Left lobe of liver (tissue), 2 donors: ENCODE results near the gene FNDC3B. TPM values are rescaled to one million over a fixed set of nuclear protein-coding genes. Genes with fewer than 3 reads are reported as not detected.

Experiments used
- ATAC-seq: fragments of 200-7000 bp; cut with Tn5 transposase; one replicate; pipeline ENCODE4 v1.9.1; 2020; ENCODE audit warnings: mild to moderate bottlenecking, moderate library complexity
- DNase-seq: peaks from one replicate; pipeline ENCODE4 v3.0.0-alpha.2; 2020; ENCODE audit warnings: low spot score
- total RNA-seq: library from RNA; stranded (reverse); gene quantifications from one replicate; pipeline ENCODE4 v1.2.1, GENCODE V29; 2021
- donor health status: DM: no; HTN: no; CAD: no; lungs with moderate emphysema.
- donor health status: DM: no; HTN: yes; CAD: no.

Gene FNDC3B
- total RNA-seq, 1 donor from 2014 or later = 44.6 TPM

- ATAC-seq = no peak
Observed at GRCh38 chr3:172182797-172183196, 143.4 kb downstream of the FNDC3B start.

GRCh38 chr3:172184106-172184822, 144.9 kb downstream of the FNDC3B start:
- ATAC-seq = no peak
- DNase-seq = no peak

More at GRCh38 chr3:172182797-172183196, 143.4 kb downstream of the FNDC3B start:
- no peak for DNase-seq

- ATAC-seq (no peak), DNase-seq (no peak)
Observed at GRCh38 chr3:172185907-172186306, 146.5 kb downstream of the FNDC3B start.

DNA sequence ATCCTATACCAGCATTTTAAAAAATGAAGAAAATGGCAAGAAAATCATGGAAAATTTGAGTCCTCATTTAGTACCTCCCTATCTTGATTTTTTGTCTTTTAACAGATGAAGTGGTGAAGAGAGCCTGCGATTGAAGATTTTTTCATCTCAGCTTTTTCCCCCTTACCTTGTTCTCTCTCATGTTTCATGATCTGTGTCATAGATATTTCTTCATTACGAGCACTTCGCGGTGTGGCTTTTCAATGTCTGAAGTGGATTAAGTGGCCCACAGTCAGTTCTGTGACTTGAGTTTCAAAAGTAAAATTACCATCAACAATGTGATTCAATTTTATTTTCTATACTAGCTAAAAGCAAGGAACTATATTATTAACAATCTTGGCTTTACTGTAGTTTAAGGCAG, 147.2 kb downstream of the FNDC3B start:
- no peak for ATAC-seq

DNA sequence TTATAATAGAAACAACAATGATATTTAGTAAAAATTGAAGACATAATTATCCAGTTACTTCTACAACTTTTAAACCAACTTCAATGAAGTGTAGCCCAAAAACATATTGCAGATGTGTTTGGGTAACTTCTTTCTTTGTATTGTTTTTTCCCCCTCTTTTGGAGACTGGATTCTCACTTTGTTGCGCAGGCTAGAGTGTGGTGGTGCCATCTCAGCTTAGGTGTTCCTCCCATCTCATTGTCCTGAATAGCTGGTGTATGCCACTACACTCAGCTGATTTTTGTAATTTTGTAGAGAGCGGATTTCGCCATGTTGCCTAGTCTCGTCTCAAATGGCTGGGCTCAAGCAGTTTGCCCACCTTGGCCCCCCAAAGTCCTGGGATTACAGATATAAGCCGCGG, 148.1 kb downstream of the FNDC3B start:
- no peak for ATAC-seq
- DNase-seq = no peak

More for the DNA sequence above, 147.2 kb downstream of the FNDC3B start:
- DNase-seq = no peak

DNA sequence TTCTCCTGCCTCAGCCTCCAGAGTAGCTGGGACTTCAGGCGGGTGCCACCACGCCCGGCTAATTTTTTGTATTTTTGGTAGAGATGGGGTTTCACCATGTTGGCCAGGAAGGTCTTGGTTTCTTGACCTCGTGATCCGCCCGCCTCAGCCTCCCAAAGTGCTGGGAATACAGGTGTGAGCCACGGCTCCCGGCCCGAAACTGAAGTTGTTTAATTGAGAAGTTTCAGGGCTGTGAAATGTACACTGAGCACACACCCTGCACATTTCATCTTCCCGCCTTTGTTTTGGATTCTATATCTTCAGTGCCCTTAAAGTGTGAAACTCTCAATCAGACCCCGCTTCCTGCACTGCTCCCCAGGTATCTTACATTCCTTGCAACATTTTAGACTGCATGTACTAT, 149.1 kb downstream of the FNDC3B start:
- DNase-seq (no peak), ATAC-seq (no peak)

GRCh38 chr3:172189213-172189612, 149.8 kb downstream of the FNDC3B start:
- ATAC-seq (no peak), DNase-seq (no peak)

GRCh38 chr3:172189987-172190603, 150.7 kb downstream of the FNDC3B start:
- ATAC-seq (no peak), DNase-seq (no peak)

DNA sequence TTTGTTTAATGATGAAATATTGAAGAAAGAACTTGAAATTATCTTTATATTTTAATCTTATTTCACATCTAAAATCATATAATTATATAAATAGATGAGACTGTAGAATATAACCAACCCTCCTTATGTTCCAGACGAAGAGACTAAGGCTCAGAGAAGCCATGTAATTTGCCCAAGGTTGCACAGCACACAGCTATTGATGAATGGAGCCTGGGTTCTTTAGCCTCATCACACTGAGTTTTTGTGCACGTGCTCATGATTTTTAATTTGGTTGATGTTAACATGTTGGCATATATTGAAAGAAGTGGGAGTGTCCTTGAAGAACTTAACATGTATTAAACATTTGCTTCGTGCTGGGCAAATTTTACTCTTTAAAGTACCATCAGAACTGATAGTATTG, 151.6 kb downstream of the FNDC3B start:
- DNase-seq (no peak), ATAC-seq (no peak)

DNA sequence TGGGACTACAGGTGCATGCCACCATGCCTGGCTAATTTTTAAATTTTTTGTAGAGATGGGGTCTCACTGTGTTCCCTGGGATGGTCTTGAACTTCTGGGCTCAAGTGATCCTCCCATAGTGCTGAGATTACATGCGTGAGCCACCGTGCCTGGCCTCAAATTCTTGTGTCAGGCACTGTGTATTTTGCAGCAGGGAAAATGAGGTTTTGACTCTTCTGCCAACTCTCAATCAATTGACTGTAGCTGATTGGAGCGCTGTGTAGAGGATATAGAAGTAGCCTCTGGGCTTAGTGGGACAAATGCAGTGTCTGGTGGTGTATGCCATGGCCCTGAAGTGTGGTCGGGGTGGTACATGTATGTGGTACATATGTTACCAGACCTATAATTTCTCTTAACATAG, 152.3 kb downstream of the FNDC3B start:
- DNase-seq (no peak), ATAC-seq (peak; percentile 83)

GRCh38 chr3:172192830-172193415, 153.5 kb downstream of the FNDC3B start:
- peak; percentile 55 for ATAC-seq
- DNase-seq = no peak

DNA sequence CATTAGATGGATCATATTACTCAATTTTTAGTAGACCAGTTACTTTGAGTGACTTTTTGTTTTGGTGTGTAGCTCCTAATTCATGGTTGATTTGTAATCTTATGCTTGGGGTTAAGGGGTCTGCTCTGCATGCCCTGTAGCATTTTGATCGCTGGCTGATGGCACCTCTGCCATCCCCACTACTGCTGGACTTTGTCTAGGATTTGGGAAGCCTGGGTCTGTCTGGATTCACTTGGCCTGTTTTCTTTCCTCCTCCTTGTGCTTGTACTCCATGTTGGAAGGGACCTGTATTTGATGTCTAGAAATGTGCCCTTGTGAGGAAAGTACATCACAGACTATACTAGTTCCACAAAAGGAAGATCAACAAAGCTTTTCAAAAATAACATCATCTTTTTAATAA, 154.1 kb downstream of the FNDC3B start:
- no peak for DNase-seq
- no peak for ATAC-seq

DNA sequence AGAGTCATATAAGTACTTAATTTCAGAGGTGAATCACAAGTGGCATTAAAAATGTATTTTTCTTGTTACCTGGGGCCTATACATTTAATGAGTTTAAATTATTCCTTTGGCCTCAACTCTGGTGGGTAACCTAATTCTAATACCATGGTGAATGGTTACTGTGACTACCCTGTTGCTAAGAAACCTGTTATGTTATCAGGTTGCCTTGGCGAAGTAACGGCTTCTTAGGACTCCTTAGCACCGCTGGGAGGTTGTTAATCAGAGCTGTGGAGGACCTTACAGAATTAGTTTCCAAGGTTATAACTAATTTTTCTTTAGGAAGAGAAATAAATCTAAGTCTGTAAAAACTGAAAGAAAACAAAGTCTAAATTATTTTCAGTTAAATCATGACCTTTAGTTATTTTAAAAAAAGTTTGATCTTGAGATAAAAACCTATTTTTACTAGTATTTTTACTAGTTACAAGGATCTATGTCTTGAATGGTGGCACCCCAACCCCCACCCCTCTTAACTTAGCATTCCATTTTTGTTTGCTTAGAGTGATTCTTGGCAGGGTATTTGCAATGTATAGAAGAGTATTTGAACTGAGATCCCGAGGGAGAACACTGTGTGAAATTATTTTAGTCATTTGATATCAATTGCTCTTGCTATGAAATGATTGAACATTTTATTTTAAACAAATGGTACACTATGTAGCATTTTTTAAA, 155.5 kb downstream of the FNDC3B start:
- DNase-seq (no peak), ATAC-seq (no peak)

GRCh38 chr3:172195407-172195754, 156.0 kb downstream of the FNDC3B start:
- DNase-seq (no peak), ATAC-seq (peak; percentile 18)

DNA sequence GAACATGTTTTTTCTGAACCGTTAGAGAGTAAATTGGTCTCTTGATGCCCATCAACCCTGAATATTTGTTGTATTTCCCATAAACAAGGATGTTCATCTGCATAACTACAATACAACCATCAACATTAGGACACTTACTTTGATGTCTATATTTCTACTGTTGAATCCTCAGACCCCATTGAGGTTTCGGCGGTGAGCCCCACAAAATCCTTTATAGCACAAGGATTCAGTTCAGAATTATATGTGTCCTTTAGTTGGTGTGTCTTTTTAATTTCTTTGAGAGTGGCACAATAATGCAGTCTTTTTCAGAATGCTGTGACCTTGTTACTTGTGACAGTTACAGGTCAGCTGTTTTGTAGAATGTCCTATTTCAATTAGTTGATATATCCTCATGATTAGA, 158.0 kb downstream of the FNDC3B start:
- ATAC-seq (no peak), DNase-seq (no peak)

DNA sequence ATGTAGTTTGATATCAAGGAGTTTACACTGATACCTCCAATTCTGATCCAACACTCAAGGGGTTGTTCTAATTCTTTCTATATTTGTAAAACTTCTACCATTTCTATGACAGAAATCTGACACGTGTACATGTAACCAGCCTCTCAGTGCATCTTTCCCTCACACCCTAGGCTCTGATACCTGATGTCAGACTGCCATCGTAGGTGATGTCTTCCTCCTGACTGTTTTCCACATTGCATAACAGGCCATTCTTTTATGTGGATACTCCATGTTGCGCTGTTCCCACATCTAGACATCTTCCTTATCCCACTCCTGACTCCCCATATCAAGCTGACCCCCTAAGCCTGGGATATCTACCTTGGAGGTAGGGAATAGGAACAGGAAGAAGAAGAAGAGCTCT, 159.1 kb downstream of the FNDC3B start:
- ATAC-seq (no peak), DNase-seq (no peak)

DNA sequence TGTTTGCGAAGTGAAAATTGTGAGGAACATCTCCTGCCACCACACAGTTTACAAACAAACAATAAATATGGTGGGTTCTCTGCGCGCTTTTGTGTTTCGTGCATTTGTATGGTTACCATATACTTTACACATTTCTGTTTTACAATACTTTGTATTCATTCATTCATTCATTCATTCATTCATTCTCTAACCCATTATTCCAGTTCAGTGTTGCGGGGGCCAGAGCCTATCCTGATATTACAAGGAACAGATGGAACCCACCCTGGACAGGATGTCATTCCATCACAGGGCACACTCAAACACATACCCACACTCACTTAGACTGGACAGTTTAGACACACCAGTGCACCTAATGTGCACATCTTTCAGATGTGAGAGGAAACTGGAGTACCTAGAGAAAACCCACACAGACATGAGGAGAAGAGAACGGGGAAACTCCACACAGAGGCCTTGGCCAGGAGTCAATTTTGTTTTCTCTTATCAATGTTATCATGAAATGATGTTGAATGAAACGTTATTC, 160.5 kb downstream of the FNDC3B start:
- ATAC-seq (no peak), DNase-seq (no peak)

DNA sequence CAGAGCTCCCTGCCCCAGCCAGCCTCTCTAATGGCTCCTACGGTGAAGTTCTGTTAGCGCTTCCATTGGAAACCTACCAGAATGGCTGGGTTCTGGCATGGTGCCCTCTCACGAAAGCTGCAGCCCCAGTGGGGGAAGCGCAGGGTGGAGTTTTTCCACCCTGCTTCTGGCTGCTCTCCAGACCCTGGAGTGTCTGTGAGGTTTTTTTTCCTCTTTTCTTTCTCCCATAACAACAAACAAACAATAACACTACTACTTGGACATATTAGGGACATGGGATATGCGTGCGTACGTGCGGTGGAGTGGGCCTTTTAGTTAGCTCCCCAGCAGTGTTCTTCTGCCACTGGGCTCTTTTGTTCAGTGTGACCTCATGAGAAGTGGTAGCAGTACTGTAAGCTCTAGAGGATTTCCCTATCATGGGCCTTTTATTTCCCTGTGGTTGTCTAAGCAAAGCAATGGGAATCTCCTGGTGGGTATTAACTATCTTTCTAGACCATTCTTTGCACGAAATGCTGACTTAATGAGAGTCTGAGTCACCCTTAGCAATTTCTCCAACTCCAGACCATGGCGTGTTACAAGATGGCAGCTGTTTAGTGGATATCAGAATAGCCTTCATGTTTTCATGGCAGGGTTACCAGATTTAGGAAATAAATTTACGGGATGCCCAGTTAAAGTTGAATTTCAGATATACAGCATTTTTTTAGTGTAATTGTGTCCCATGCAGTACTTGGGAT, 161.9 kb downstream of the FNDC3B start:
- peak; percentile 77 for DNase-seq

GRCh38 chr3:172201870-172202236, 162.5 kb downstream of the FNDC3B start:
- no peak for ATAC-seq
- DNase-seq = no peak

More for the DNA sequence above, 161.9 kb downstream of the FNDC3B start:
- peak; percentile 48 for ATAC-seq

GRCh38 chr3:172202797-172203196, 163.4 kb downstream of the FNDC3B start:
- no peak for DNase-seq
- ATAC-seq = no peak
